ENCODE results near the gene MRC2.
"Not testable (repeated sequence)": the region's sequence is repeated elsewhere in the genome, so short reads cannot be mapped to it uniquely, and the experiment has no call there.

The MRC2 gene

GRCh38 chr17:62678214-62678919, 50.9 kb downstream of the MRC2 start:
- FAIRE-seq (peak; percentile 83), DNase-seq (ENCODE audit: low spot score) (no peak)

- DNase-seq (ENCODE audit: low spot score) (no peak), FAIRE-seq (no peak)
Measured at GRCh38 chr17:62679866-62680377, 52.5 kb downstream of the MRC2 start.

- FAIRE-seq (no peak), DNase-seq (ENCODE audit: low spot score) (no peak)
Measured at GRCh38 chr17:62680541-62681052, 53.1 kb downstream of the MRC2 start.

- FAIRE-seq (peak; percentile 88), DNase-seq (ENCODE audit: low spot score) (no peak)
Measured at GRCh38 chr17:62681061-62681938, 53.8 kb downstream of the MRC2 start.

GRCh38 chr17:62681939-62682381, 54.5 kb downstream of the MRC2 start:
- FAIRE-seq (no peak), DNase-seq (ENCODE audit: low spot score) (no peak)

GRCh38 chr17:62684179-62684578, 56.7 kb downstream of the MRC2 start:
- DNase-seq (ENCODE audit: low spot score) = no peak
- peak; percentile 5 for FAIRE-seq

GRCh38 chr17:62687997-62688396, 60.5 kb downstream of the MRC2 start:
- peak; percentile 65 for FAIRE-seq

GRCh38 chr17:62688398-62689160, 61.1 kb downstream of the MRC2 start:
- DNase-seq (ENCODE audit: low spot score) (no peak), FAIRE-seq (peak; percentile 71)

More at GRCh38 chr17:62687997-62688396, 60.5 kb downstream of the MRC2 start:
- DNase-seq (ENCODE audit: low spot score) = no peak

- FAIRE-seq = peak; percentile 30
- DNase-seq (ENCODE audit: low spot score) = no peak
Measured at GRCh38 chr17:62689441-62690167, 62.1 kb downstream of the MRC2 start.

GRCh38 chr17:62690168-62690897, 62.9 kb downstream of the MRC2 start:
- FAIRE-seq (no peak), DNase-seq (ENCODE audit: low spot score) (no peak)

GRCh38 chr17:62691589-62691915, 64.1 kb downstream of the MRC2 start:
- FAIRE-seq; DNase-seq (ENCODE audit: low spot score): not testable (repeated sequence)

- DNase-seq (ENCODE audit: low spot score) = no peak
- peak; percentile 81 for FAIRE-seq
Measured at GRCh38 chr17:62692159-62692651, 64.7 kb downstream of the MRC2 start.

- DNase-seq (ENCODE audit: low spot score) (peak; percentile 72), FAIRE-seq (no peak)
Measured at GRCh38 chr17:62692721-62693431, 65.4 kb downstream of the MRC2 start.

GRCh38 chr17:62693616-62694409, 66.3 kb downstream of the MRC2 start:
- DNase-seq (ENCODE audit: low spot score) (no peak), FAIRE-seq (peak; percentile 13)

- not testable (repeated sequence) for DNase-seq (ENCODE audit: low spot score)
- FAIRE-seq = peak; percentile 79
Measured at GRCh38 chr17:62695093-62695738, 67.7 kb downstream of the MRC2 start.

- DNase-seq (ENCODE audit: low spot score) (no peak), FAIRE-seq (peak; percentile 63)
Measured at GRCh38 chr17:62696256-62696655, 68.8 kb downstream of the MRC2 start.

GRCh38 chr17:62696726-62697490, 69.4 kb downstream of the MRC2 start:
- FAIRE-seq (no peak), DNase-seq (ENCODE audit: low spot score) (no peak)
